SK-N-SH (cell line): ENCODE measurements around the gene PPP1R12A. TPM values are rescaled to one million over a fixed set of nuclear protein-coding genes. Genes with fewer than 3 reads are reported as not detected.

Source experiments
- CTCF ChIA-PET: fragments of 300-600, 350-600 bp; formaldehyde crosslinking; extraction: SDS; loops from one replicate; lab custom pipeline; 2021; lab: Yijun Ruan, JAX
- POLR2A ChIA-PET: fragments of 350-600 bp; sonication (Branson Sonifier 250); formaldehyde crosslinking; extraction: SDS; loops from one replicate; lab custom pipeline; 2020; ENCODE audit warnings: antibody characterized with exemption, inconsistent platforms; lab: Yijun Ruan, JAX
- DNase-seq: peaks from one replicate; pipeline ENCODE4 v3.0.0; 2012
- H2AFZ ChIP-seq: fragments of 200-600 bp; sonication (generic); 2 replicates; pipeline ENCODE4 v1.8.1; 2016; ENCODE audit warnings: antibody characterized with exemption, mild to moderate bottlenecking, low read depth
- H3F3A ChIP-seq: fragments of 200-600 bp; sonication (generic); replicated peaks from 2 replicates; pipeline ENCODE3; 2016; ENCODE audit warnings: antibody characterized with exemption, mild to moderate bottlenecking; ENCODE audit not compliant: insufficient read depth
- H3K27ac ChIP-seq, 2 experiments: fragments of 200-500 bp in 1 of 2; fragments of 200-600 bp in 1 of 2; sonication (Bioruptor generic) in 1 of 2; sonication (generic), shearing (Covaris generic) in 1 of 2; 2 replicates each; pipeline versions ENCODE4 v1.5.1 to v1.6.1; 2014 to 2016; ENCODE audit warnings: low read depth in 2 of 2, inconsistent platforms in 1 of 2, low read length in 1 of 2, mild to moderate bottlenecking in 1 of 2, mixed read lengths in 1 of 2
- H3K27me3 ChIP-seq: fragments of 200-600 bp; sonication (generic), shearing (Covaris generic); 2 replicates; pipeline ENCODE4 v1.6.1; 2016; ENCODE audit warnings: mixed run types; ENCODE audit not compliant: insufficient read depth
- H3K36me3 ChIP-seq, 2 experiments: fragments of 200-500 bp in 1 of 2; fragments of 200-600 bp in 1 of 2; sonication (Bioruptor generic) in 1 of 2; sonication (generic) in 1 of 2; replicated peaks in 1 of 2; 2 replicates each; pipeline versions ENCODE3 to v1.5.1; 2014 to 2016; ENCODE audit warnings: low read length in 1 of 2, mild to moderate bottlenecking in 1 of 2; ENCODE audit not compliant: insufficient read depth in 2 of 2, control insufficient read depth in 1 of 2
- H3K4me1 ChIP-seq, 2 experiments: fragments of 200-500 bp in 1 of 2; fragments of 200-600 bp in 1 of 2; sonication (Bioruptor generic) in 1 of 2; sonication (generic), shearing (Covaris generic) in 1 of 2; 2 replicates each; pipeline versions ENCODE4 v1.5.1 to v1.6.1; 2014 to 2016; ENCODE audit warnings: low read depth in 1 of 2, low read length in 1 of 2, mixed run types in 1 of 2; ENCODE audit not compliant: insufficient read depth in 2 of 2, control insufficient read depth in 1 of 2
- H3K4me2 ChIP-seq: fragments of 200-600 bp; sonication (generic), shearing (Covaris generic); 2 replicates; pipeline ENCODE4 v1.6.1; 2017; ENCODE audit warnings: mixed run types
- H3K4me3 ChIP-seq, 2 experiments: fragments of 200-500 bp in 1 of 2; fragments of 200-600 bp in 1 of 2; sonication (Bioruptor generic) in 1 of 2; sonication (generic), shearing (Covaris generic) in 1 of 2; 2 replicates each; pipeline versions ENCODE4 v1.5.1 to v1.8.1; 2014 to 2016; ENCODE audit warnings: low read depth in 2 of 2, inconsistent platforms in 1 of 2, low read length in 1 of 2, mild to moderate bottlenecking in 1 of 2, mixed read lengths in 1 of 2, moderate library complexity in 1 of 2
- H3K79me2 ChIP-seq: fragments of 200-600 bp; sonication (generic); 2 replicates; pipeline ENCODE4 v1.8.1; 2017; ENCODE audit warnings: mild to moderate bottlenecking; ENCODE audit not compliant: insufficient read depth
- H3K9ac ChIP-seq: fragments of 200-600 bp; sonication (generic); 2 replicates; pipeline ENCODE4 v1.6.1; 2017; ENCODE audit warnings: mixed run types
- H3K9me2 ChIP-seq: fragments of 200-600 bp; sonication (generic); 2 replicates; pipeline ENCODE4 v1.6.1; 2017; ENCODE audit warnings: mixed run types
- H3K9me3 ChIP-seq: fragments of 200-600 bp; sonication (generic); 2 replicates; pipeline ENCODE4 v1.6.1; 2017; ENCODE audit warnings: mixed run types, mild to moderate bottlenecking, moderate library complexity
- H4K20me1 ChIP-seq: fragments of 200-600 bp; sonication (generic); 2 replicates; pipeline ENCODE4 v1.6.1; 2017; ENCODE audit warnings: mild to moderate bottlenecking, mixed run types; ENCODE audit not compliant: insufficient read depth
- CHD2 ChIP-seq: fragments of 150-350 bp; IDR thresholded peaks from 2 replicates; pipeline ENCODE4 v1.6.1; 2018; ENCODE audit warnings: low read length; ENCODE audit not compliant: partially characterized antibody
- FOXM1 ChIP-seq: IDR thresholded peaks from 2 replicates; pipeline ENCODE4 v1.4.0; 2012; ENCODE audit warnings: low read depth, mild to moderate bottlenecking
- GATA2 ChIP-seq: sonication (generic); formaldehyde crosslinking; IDR thresholded peaks from 2 replicates; pipeline ENCODE4 v1.5.0; 2020; ENCODE audit warnings: mild to moderate bottlenecking, missing genetic modification reagents
- JUND ChIP-seq: IDR thresholded peaks from 2 replicates; pipeline ENCODE4 v1.4.0; 2012
- MXI1 ChIP-seq: IDR thresholded peaks from 2 replicates; pipeline ENCODE4 v1.6.1; 2012; ENCODE audit warnings: mild to moderate bottlenecking, low read depth, low read length, improper control_type of control experiment
- NFIC ChIP-seq: IDR thresholded peaks from 2 replicates; pipeline ENCODE4 v1.4.0; 2012; ENCODE audit warnings: borderline replicate concordance
- NRF1 ChIP-seq: IDR thresholded peaks from 2 replicates; pipeline ENCODE4 v1.6.1; 2012; ENCODE audit warnings: low read depth, mild to moderate bottlenecking, low read length
- RFX5 ChIP-seq: IDR thresholded peaks from 2 replicates; pipeline ENCODE4 v1.6.1; 2012; ENCODE audit warnings: mild to moderate bottlenecking, improper control_type of control experiment, low read length
- RXRA ChIP-seq: IDR thresholded peaks from 2 replicates; pipeline ENCODE4 v1.4.0; 2012; ENCODE audit warnings: low read depth, mild to moderate bottlenecking, borderline replicate concordance
- SIN3A ChIP-seq: IDR thresholded peaks from 2 replicates; pipeline ENCODE4 v1.6.1; 2012; ENCODE audit warnings: low read depth, mild to moderate bottlenecking, low read length, moderate library complexity, borderline replicate concordance
- YY1 ChIP-seq: IDR thresholded peaks from 2 replicates; pipeline ENCODE4 v1.4.0; 2012; ENCODE audit warnings: low read depth, mild to moderate bottlenecking
- ZBTB33 ChIP-seq: IDR thresholded peaks from 2 replicates; pipeline ENCODE4 v1.4.0; 2012; ENCODE audit warnings: low read depth, borderline replicate concordance
- WGBS: methylation state at CpG from one replicate; pipeline ENCODE4 v1.1.6; 2017; ENCODE audit warnings: low lambda C conversion rate; 5-methylcytosine and 5-hydroxymethylcytosine counted together
- polyA plus RNA-seq, 3 experiments: library from polyadenylated mRNA; depleted of rRNA; stranded (reverse); fragments of >200 nt; gene quantifications; 2 replicates each; pipeline ENCODE4 v1.2.3, GENCODE V29; 2012
- TF ChIP-seq, protein P1 (sequence below): IDR thresholded peaks from 2 replicates; pipeline ENCODE4; 2012
- TF ChIP-seq, protein P2 (sequence below): fragments of 200-600 bp; sonication (generic); IDR thresholded peaks from 2 replicates; pipeline ENCODE4 v1.6.1; 2017; ENCODE audit warnings: antibody characterized with exemption, mild to moderate bottlenecking, moderate library complexity
- TF ChIP-seq, protein P3 (sequence below): fragments of 150-350 bp; IDR thresholded peaks from 2 replicates; pipeline ENCODE4 v1.6.1; 2017; ENCODE audit warnings: antibody characterized with exemption, low read length, low read depth, borderline replicate concordance
- TF ChIP-seq, protein P4 (sequence below): IDR thresholded peaks from 2 replicates; pipeline ENCODE4 v1.6.1; 2012; ENCODE audit warnings: mild to moderate bottlenecking, low read depth, low read length, moderate library complexity
- TF ChIP-seq, protein P5 (sequence below): fragments of 150-350 bp; IDR thresholded peaks from 2 replicates; pipeline ENCODE4 v1.6.1; 2016; ENCODE audit warnings: mild to moderate bottlenecking, low read depth, low read length

The PPP1R12A gene
- polyA plus RNA-seq, 1 of the 3 experiments (the other 2 are of a cell fraction): 26.0 TPM

- TF ChIP-seq MXI1 (no peak), NRF1 (no peak), RXRA (no peak), CHD2 (no peak), SIN3A (no peak), ZBTB33 (no peak)
- TF ChIP-seq, protein P1, sequence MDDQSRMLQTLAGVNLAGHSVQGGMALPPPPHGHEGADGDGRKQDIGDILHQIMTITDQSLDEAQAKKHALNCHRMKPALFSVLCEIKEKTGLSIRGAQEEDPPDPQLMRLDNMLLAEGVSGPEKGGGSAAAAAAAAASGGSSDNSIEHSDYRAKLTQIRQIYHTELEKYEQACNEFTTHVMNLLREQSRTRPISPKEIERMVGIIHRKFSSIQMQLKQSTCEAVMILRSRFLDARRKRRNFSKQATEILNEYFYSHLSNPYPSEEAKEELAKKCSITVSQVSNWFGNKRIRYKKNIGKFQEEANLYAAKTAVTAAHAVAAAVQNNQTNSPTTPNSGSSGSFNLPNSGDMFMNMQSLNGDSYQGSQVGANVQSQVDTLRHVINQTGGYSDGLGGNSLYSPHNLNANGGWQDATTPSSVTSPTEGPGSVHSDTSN: no peak
Observed at GRCh38 chr12:79850610-79851299, 84.1 kb downstream of the PPP1R12A start (continued).

DNA sequence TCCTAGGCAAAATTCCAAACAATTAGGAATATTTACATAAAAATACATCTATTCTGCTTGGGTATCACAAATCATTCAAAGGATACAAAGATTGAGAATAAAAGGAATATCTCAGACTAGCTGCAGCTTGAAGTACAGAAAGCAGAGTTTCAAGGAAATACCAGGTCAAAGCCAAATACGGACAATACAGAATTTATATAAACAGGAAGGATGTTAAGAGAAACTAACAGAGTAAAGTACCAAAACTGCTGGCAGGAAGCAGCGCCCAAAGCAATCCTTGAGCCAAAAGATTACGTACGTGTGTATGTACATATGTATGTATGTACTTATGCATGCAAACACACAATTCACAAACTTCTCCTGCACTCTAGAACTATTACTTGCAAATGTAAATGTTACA, 86.6 kb downstream of the PPP1R12A start:
- Histone ChIP-seq H3K27ac (no peak overlapping the region), H3K36me3 (peaks cover 11 to 44% of the 10 kb centered on the region in 2 experiments), H2AFZ (no peak overlapping the region), H3K4me3 (no peak overlapping the region), H3K27me3 (no peaks in the 10 kb centered on the region), H3K4me1 (peaks cover 0 to 25% of the 10 kb centered on the region in 2 experiments; a peak in 1 of 4 replicates), H3K4me2 (no peak overlapping the region), H4K20me1 (peaks cover 41% of the 10 kb centered on the region), H3K9me2 (no peaks in the 10 kb centered on the region), H3F3A (peaks cover 30% of the 10 kb centered on the region), H3K9ac (no peak overlapping the region), H3K9me3 (0 out of 2 replicates have a peak, but pooled peaks cover 4% of the 10 kb centered on the region), H3K79me2 (peaks cover 92% of the 10 kb centered on the region)
- ChIA-PET POLR2A (no interaction called here), CTCF (no interaction called here)
- 64% methylated on average over 4 of the region's 4 CpGs for WGBS
- DNase-seq: no peak
- TF ChIP-seq, protein P2, sequence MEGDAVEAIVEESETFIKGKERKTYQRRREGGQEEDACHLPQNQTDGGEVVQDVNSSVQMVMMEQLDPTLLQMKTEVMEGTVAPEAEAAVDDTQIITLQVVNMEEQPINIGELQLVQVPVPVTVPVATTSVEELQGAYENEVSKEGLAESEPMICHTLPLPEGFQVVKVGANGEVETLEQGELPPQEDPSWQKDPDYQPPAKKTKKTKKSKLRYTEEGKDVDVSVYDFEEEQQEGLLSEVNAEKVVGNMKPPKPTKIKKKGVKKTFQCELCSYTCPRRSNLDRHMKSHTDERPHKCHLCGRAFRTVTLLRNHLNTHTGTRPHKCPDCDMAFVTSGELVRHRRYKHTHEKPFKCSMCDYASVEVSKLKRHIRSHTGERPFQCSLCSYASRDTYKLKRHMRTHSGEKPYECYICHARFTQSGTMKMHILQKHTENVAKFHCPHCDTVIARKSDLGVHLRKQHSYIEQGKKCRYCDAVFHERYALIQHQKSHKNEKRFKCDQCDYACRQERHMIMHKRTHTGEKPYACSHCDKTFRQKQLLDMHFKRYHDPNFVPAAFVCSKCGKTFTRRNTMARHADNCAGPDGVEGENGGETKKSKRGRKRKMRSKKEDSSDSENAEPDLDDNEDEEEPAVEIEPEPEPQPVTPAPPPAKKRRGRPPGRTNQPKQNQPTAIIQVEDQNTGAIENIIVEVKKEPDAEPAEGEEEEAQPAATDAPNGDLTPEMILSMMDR: no peak
- TF ChIP-seq RXRA: no peak
- no peak for TF ChIP-seq ZBTB33
- TF ChIP-seq NFIC: no peak
- no peak for TF ChIP-seq FOXM1
- TF ChIP-seq, protein P3, sequence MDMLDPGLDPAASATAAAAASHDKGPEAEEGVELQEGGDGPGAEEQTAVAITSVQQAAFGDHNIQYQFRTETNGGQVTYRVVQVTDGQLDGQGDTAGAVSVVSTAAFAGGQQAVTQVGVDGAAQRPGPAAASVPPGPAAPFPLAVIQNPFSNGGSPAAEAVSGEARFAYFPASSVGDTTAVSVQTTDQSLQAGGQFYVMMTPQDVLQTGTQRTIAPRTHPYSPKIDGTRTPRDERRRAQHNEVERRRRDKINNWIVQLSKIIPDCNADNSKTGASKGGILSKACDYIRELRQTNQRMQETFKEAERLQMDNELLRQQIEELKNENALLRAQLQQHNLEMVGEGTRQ: no peak
- TF ChIP-seq JUND: no peak
- no peak for TF ChIP-seq YY1
- TF ChIP-seq, protein P4, sequence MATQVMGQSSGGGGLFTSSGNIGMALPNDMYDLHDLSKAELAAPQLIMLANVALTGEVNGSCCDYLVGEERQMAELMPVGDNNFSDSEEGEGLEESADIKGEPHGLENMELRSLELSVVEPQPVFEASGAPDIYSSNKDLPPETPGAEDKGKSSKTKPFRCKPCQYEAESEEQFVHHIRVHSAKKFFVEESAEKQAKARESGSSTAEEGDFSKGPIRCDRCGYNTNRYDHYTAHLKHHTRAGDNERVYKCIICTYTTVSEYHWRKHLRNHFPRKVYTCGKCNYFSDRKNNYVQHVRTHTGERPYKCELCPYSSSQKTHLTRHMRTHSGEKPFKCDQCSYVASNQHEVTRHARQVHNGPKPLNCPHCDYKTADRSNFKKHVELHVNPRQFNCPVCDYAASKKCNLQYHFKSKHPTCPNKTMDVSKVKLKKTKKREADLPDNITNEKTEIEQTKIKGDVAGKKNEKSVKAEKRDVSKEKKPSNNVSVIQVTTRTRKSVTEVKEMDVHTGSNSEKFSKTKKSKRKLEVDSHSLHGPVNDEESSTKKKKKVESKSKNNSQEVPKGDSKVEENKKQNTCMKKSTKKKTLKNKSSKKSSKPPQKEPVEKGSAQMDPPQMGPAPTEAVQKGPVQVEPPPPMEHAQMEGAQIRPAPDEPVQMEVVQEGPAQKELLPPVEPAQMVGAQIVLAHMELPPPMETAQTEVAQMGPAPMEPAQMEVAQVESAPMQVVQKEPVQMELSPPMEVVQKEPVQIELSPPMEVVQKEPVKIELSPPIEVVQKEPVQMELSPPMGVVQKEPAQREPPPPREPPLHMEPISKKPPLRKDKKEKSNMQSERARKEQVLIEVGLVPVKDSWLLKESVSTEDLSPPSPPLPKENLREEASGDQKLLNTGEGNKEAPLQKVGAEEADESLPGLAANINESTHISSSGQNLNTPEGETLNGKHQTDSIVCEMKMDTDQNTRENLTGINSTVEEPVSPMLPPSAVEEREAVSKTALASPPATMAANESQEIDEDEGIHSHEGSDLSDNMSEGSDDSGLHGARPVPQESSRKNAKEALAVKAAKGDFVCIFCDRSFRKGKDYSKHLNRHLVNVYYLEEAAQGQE: no peak
- no peak for TF ChIP-seq RFX5
- TF ChIP-seq, protein P5, sequence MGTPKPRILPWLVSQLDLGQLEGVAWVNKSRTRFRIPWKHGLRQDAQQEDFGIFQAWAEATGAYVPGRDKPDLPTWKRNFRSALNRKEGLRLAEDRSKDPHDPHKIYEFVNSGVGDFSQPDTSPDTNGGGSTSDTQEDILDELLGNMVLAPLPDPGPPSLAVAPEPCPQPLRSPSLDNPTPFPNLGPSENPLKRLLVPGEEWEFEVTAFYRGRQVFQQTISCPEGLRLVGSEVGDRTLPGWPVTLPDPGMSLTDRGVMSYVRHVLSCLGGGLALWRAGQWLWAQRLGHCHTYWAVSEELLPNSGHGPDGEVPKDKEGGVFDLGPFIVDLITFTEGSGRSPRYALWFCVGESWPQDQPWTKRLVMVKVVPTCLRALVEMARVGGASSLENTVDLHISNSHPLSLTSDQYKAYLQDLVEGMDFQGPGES: no peak
- no peak for TF ChIP-seq GATA2 (CRISPR knock-in tag)
